Renal cortical epithelial cell (primary cell): ENCODE results near the gene AQP10. TPM values are rescaled to one million over a fixed set of nuclear protein-coding genes. Genes with fewer than 3 reads are reported as not detected.

Experiments
- total RNA-seq: library from RNA; depleted of rRNA; stranded (reverse); fragments of >200 nt; gene quantifications from 2 replicates; pipeline ENCODE4 v1.2.3, GENCODE V29; 2014

AQP10 gene
- total RNA-seq, 1 donor from 2014 or later, result not detected

Other genes with a start within 250 kb of the AQP10 start
- gene NUP210L, start 166.0 kb upstream of the AQP10 start, total RNA-seq, result 0.05 TPM in 1 of 2 replicates, not detected in the other
- 654 and 806 TPM in 2 replicates for gene TPM3, start 129.0 kb upstream of the AQP10 start, total RNA-seq
- gene CFAP141, start 114.8 kb upstream of the AQP10 start, total RNA-seq, result not detected in 2 replicates
- gene UBAP2L, start 100.1 kb upstream of the AQP10 start, total RNA-seq, result 21.9 and 127 TPM in 2 replicates
- gene HAX1, start 48.5 kb upstream of the AQP10 start, total RNA-seq, result 46.1 and 132 TPM in 2 replicates
- 46.3 and 58.7 TPM in 2 replicates for gene ATP8B2, start 4.4 kb downstream of the AQP10 start, total RNA-seq
- 13.9 and 14.6 TPM in 2 replicates for gene IL6R, start 84.2 kb downstream of the AQP10 start, total RNA-seq
- 0.10 TPM in 1 of 2 replicates, not detected in the other for gene TDRD10, start 181.1 kb downstream of the AQP10 start, total RNA-seq
- gene SHE, start 181.3 kb downstream of the AQP10 start, total RNA-seq, result 0.17 and 0.35 TPM in 2 replicates
- 19.1 and 41.2 TPM in 2 replicates for gene UBE2Q1, start 237.6 kb downstream of the AQP10 start, total RNA-seq
- 0.17 and 0.55 TPM in 2 replicates for gene CHRNB2, start 246.7 kb downstream of the AQP10 start, total RNA-seq